PFSK-1 (cell line): ENCODE measurements around the gene FLOT2.

Experiments
- POLR2AphosphoS5 ChIP-seq: IDR thresholded peaks from 2 replicates; pipeline ENCODE4 v1.6.1; 2012; ENCODE audit warnings: low read depth, mild to moderate bottlenecking, control low read depth, low read length, moderate library complexity
- REST ChIP-seq, 2 experiments: IDR thresholded peaks; 2 replicates each; pipeline versions ENCODE4 v1.6.1 to v1.8.0; 2011 to 2012; ENCODE audit warnings: low read depth in 2 of 2, low read length in 2 of 2, control low read depth in 1 of 2, inconsistent platforms in 1 of 2, mild to moderate bottlenecking in 1 of 2, moderate library complexity in 1 of 2; ENCODE audit not compliant: insufficient read depth in 1 of 2
- SIN3A ChIP-seq: IDR thresholded peaks from 2 replicates; pipeline ENCODE4 v1.6.1; 2012; ENCODE audit warnings: mild to moderate bottlenecking, low read length, moderate library complexity, borderline replicate concordance; ENCODE audit not compliant: insufficient read depth
- TAF1 ChIP-seq: IDR thresholded peaks from 2 replicates; pipeline ENCODE4 v1.6.1; 2012; ENCODE audit warnings: low read length, control low read depth, borderline replicate concordance; ENCODE audit not compliant: insufficient read depth

GRCh38 chr17:28897769-28898526 lies 415 bp upstream of the FLOT2 start:
- TF ChIP-seq POLR2AphosphoS5 (no peak), REST (IDR thresholded peaks at IDR 0.05; ENCODE audit: insufficient read depth in 1 of 2, low read depth in 2 of 2, low read length in 2 of 2) (no peak), SIN3A (no peak), TAF1 (no peak)
